OCI-LY1 (cell line): ENCODE data around the gene RAD23A.

Experiments used
- H2AFZ ChIP-seq: fragments of 200-600 bp; sonication (generic), shearing (Covaris generic); 2 replicates; pipeline ENCODE4 v1.6.0; 2014; ENCODE audit warnings: antibody characterized with exemption, mild to moderate bottlenecking, low read length
- H3F3A ChIP-seq: fragments of 200-600 bp; sonication (generic), shearing (Covaris generic); 2 replicates; pipeline ENCODE4 v1.6.0; 2014; ENCODE audit warnings: mild to moderate bottlenecking, antibody characterized with exemption, low read length, moderate library complexity; ENCODE audit not compliant: insufficient read depth
- H3K27ac ChIP-seq: fragments of 200-600 bp; sonication (generic); 2 replicates; pipeline ENCODE4 v1.5.1; 2014; ENCODE audit warnings: low read length, mixed run types, mild to moderate bottlenecking, low read depth; ENCODE audit not compliant: poor library complexity, severe bottlenecking
- H3K27me3 ChIP-seq: fragments of 200-600 bp; sonication (generic); 2 replicates; pipeline ENCODE4 v1.6.0; 2014; ENCODE audit warnings: antibody characterized with exemption, mild to moderate bottlenecking, low read length, moderate library complexity; ENCODE audit not compliant: insufficient read depth
- H3K36me3 ChIP-seq: fragments of 200-600 bp; sonication (generic); 2 replicates; pipeline ENCODE4 v1.6.1; 2014; ENCODE audit warnings: mild to moderate bottlenecking, antibody characterized with exemption, low read length, moderate library complexity, mixed read lengths; ENCODE audit not compliant: insufficient read depth
- H3K4me1 ChIP-seq: fragments of 200-600 bp; sonication (generic); 2 replicates; pipeline ENCODE4 v1.5.1; 2014; ENCODE audit warnings: mild to moderate bottlenecking, low read length, moderate library complexity; ENCODE audit not compliant: insufficient read depth, severe bottlenecking
- H3K4me2 ChIP-seq: fragments of 200-600 bp; sonication (generic), shearing (Covaris generic); 2 replicates; pipeline ENCODE4 v1.6.1; 2014; ENCODE audit warnings: low read length
- H3K4me3 ChIP-seq: fragments of 200-600 bp; sonication (generic); 2 replicates; pipeline ENCODE4 v1.5.1; 2014; ENCODE audit warnings: low read length, low read depth, mild to moderate bottlenecking, mixed read lengths; ENCODE audit not compliant: poor library complexity, severe bottlenecking
- H3K79me2 ChIP-seq: fragments of 200-600 bp; shearing (Covaris generic); 2 replicates; pipeline ENCODE4 v1.6.1; 2016; ENCODE audit warnings: mixed run types, low read length, mixed read lengths; ENCODE audit not compliant: insufficient read depth
- H3K9ac ChIP-seq: fragments of 200-600 bp; sonication (generic), shearing (Covaris generic); 2 replicates; pipeline ENCODE4 v1.6.1; 2014; ENCODE audit warnings: mild to moderate bottlenecking, low read length, mixed read lengths
- H3K9me2 ChIP-seq: fragments of 200-600 bp; sonication (generic), shearing (Covaris generic); 2 replicates; pipeline ENCODE4 v1.6.1; 2014; ENCODE audit warnings: low read depth, mild to moderate bottlenecking, low read length, mixed read lengths
- H3K9me3 ChIP-seq: fragments of 200-600 bp; shearing (Covaris generic); 2 replicates; pipeline ENCODE4 v1.6.1; 2014; ENCODE audit warnings: low read length, mixed read lengths
- H4K20me1 ChIP-seq: fragments of 200-600 bp; sonication (generic), shearing (Covaris generic); 2 replicates; pipeline ENCODE4 v1.6.0; 2016; ENCODE audit warnings: mild to moderate bottlenecking, low read length; ENCODE audit not compliant: insufficient read depth
- CTCF ChIP-seq: fragments of 200-600 bp; sonication (generic), shearing (Covaris generic); IDR thresholded peaks from 2 replicates; pipeline ENCODE4 v1.5.1; 2017; ENCODE audit warnings: mild to moderate bottlenecking, antibody characterized with exemption, low read length, moderate library complexity, mixed read lengths
- EZH2 ChIP-seq: fragments of 200-600 bp; sonication (generic), shearing (Covaris generic); IDR thresholded peaks from 2 replicates; pipeline ENCODE4 v1.8.0; 2017; ENCODE audit warnings: borderline replicate concordance, mixed run types, mild to moderate bottlenecking, antibody characterized with exemption, low read length, moderate library complexity, mixed read lengths

The RAD23A gene

GRCh38 chr19:12907166-12907565 lies 38.5 kb upstream of the RAD23A start:
- H3K9me2 ChIP-seq, result no peaks in the 10 kb centered on the region
- no peaks in the 10 kb centered on the region for H4K20me1 ChIP-seq
- H3K36me3 ChIP-seq, result no peaks in the 10 kb centered on the region
- H3K4me2 ChIP-seq, result no peak overlapping the region
- no peak overlapping the region for H3K27ac ChIP-seq
- no peaks in the 10 kb centered on the region for H3K79me2 ChIP-seq
- H3K9me3 ChIP-seq, result no peaks in the 10 kb centered on the region
- no peaks in the 10 kb centered on the region for H3K27me3 ChIP-seq
- H3K4me1 ChIP-seq, result no peaks in the 10 kb centered on the region
- no peak for TF ChIP-seq EZH2
- TF ChIP-seq CTCF, result no peak
- H2AFZ ChIP-seq, result no peak overlapping the region
- no peak overlapping the region for H3K4me3 ChIP-seq
- H3K9ac ChIP-seq, result no peak overlapping the region
- no peaks in the 10 kb centered on the region for H3F3A ChIP-seq

- Histone ChIP-seq H3K36me3 (no peaks in the 10 kb centered on the region), H4K20me1 (no peaks in the 10 kb centered on the region), H3K4me2 (no peak overlapping the region), H3F3A (no peaks in the 10 kb centered on the region), H3K9me3 (no peaks in the 10 kb centered on the region), H3K27me3 (no peaks in the 10 kb centered on the region), H3K9me2 (no peaks in the 10 kb centered on the region), H3K9ac (no peak overlapping the region), H3K27ac (no peak overlapping the region), H3K4me1 (peaks cover 18% of the 10 kb centered on the region), H3K79me2 (no peaks in the 10 kb centered on the region), H2AFZ (no peak overlapping the region), H3K4me3 (no peak overlapping the region)
- TF ChIP-seq EZH2 (no peak), CTCF (no peak)
Observed at GRCh38 chr19:12912571-12912970, 33.1 kb upstream of the RAD23A start.

GRCh38 chr19:12913011-12913561 lies 32.6 kb upstream of the RAD23A start:
- H3K9me3 ChIP-seq, result no peaks in the 10 kb centered on the region
- H4K20me1 ChIP-seq, result no peaks in the 10 kb centered on the region
- no peak overlapping the region for H2AFZ ChIP-seq
- no peak overlapping the region for H3K4me3 ChIP-seq
- no peak overlapping the region for H3K9ac ChIP-seq
- H3K36me3 ChIP-seq, result no peaks in the 10 kb centered on the region
- no peak for TF ChIP-seq EZH2
- TF ChIP-seq CTCF, result no peak
- peaks cover 18% of the 10 kb centered on the region for H3K4me1 ChIP-seq
- no peaks in the 10 kb centered on the region for H3K9me2 ChIP-seq
- no peak overlapping the region for H3K4me2 ChIP-seq
- no peaks in the 10 kb centered on the region for H3K79me2 ChIP-seq
- no peaks in the 10 kb centered on the region for H3K27me3 ChIP-seq
- H3F3A ChIP-seq, result no peaks in the 10 kb centered on the region
- no peak overlapping the region for H3K27ac ChIP-seq
